Measurements from ENCODE around the gene DNAAF8.

Gene DNAAF8

GRCh38 chr16:4753227-4753626 lies 18.9 kb downstream of the DNAAF8 start:
- DNase-seq, result no peak

- DNase-seq, result no peak
Measured at GRCh38 chr16:4754865-4755264, 20.5 kb downstream of the DNAAF8 start.

- DNase-seq, result no peak
Measured at GRCh38 chr16:4755687-4756086, 21.4 kb downstream of the DNAAF8 start.

GRCh38 chr16:4760221-4760910 lies 26.0 kb downstream of the DNAAF8 start:
- DNase-seq, result no peak

GRCh38 chr16:4762205-4762604 lies 27.9 kb downstream of the DNAAF8 start:
- no peak for DNase-seq

GRCh38 chr16:4763791-4764190 lies 29.5 kb downstream of the DNAAF8 start:
- no peak for DNase-seq

- DNase-seq, result no peak
Measured at GRCh38 chr16:4765511-4766474, 31.5 kb downstream of the DNAAF8 start.

- DNase-seq, result peak; percentile 98
Measured at GRCh38 chr16:4766875-4767628, 32.7 kb downstream of the DNAAF8 start, which contains the start of gene ZNF500. Gene ZNF500 (minus strand): TSS chr16:4767162. CDS start chr16:4765978, 1,184 bp downstream.

GRCh38 chr16:4767872-4768548 lies 33.7 kb downstream of the DNAAF8 start:
- DNase-seq, result peak; percentile 48 to 58

GRCh38 chr16:4768549-4769305 lies 34.4 kb downstream of the DNAAF8 start:
- DNase-seq, result peak; percentile 97 to 98

GRCh38 chr16:4769306-4769638 lies 34.9 kb downstream of the DNAAF8 start:
- DNase-seq, result no peak

GRCh38 chr16:4771646-4772045 lies 37.3 kb downstream of the DNAAF8 start:
- DNase-seq, result no peak

GRCh38 chr16:4772351-4772750 lies 38.0 kb downstream of the DNAAF8 start:
- DNase-seq, result no peak

GRCh38 chr16:4775005-4775404 lies 40.7 kb downstream of the DNAAF8 start:
- DNase-seq, result peak in 1 of 2 donors; percentile 9

- DNase-seq, result no peak
Measured at GRCh38 chr16:4776141-4776705, 41.9 kb downstream of the DNAAF8 start.

GRCh38 chr16:4777339-4778049 lies 43.2 kb downstream of the DNAAF8 start:
- DNase-seq, result no peak

GRCh38 chr16:4778050-4778392 lies 43.7 kb downstream of the DNAAF8 start:
- DNase-seq, result no peak

- DNase-seq, result no peak
Measured at GRCh38 chr16:4780235-4780634, 45.9 kb downstream of the DNAAF8 start.

- DNase-seq, result no peak
Measured at GRCh38 chr16:4783251-4783950, 49.1 kb downstream of the DNAAF8 start.

GRCh38 chr16:4783951-4784336 lies 49.6 kb downstream of the DNAAF8 start:
- DNase-seq, result no peak

Measured in inflammatory macrophage (primary cell).